ENCODE data around the gene UBE2QL1. TPM values are rescaled to one million over a fixed set of nuclear protein-coding genes. Genes with fewer than 3 reads are reported as not detected.
"Not testable (repeated sequence)": the region's sequence is repeated elsewhere in the genome, so short reads cannot be mapped to it uniquely, and the experiment has no call there.

The UBE2QL1 gene
- total and polyA plus RNA-seq, 4 donors: 9.3 to 60.1 (median 42.3) TPM

- H3K4me3 ChIP-seq (ENCODE audit: low read depth, low read length): no peak overlapping the region
- 100% methylated on average over 2 of the region's 4 CpGs for WGBS (ENCODE audit: insufficient coverage)
- H3K27ac ChIP-seq (ENCODE audit: low read depth, low read length): no peak overlapping the region
- H3K36me3 ChIP-seq (ENCODE audit: control insufficient read depth, insufficient read depth, low read length): no peaks in the 10 kb centered on the region
- no peaks in the 10 kb centered on the region for H3K27me3 ChIP-seq (ENCODE audit: control insufficient read depth, insufficient read depth, low read length)
- peaks cover 4% of the 10 kb centered on the region for H3K4me1 ChIP-seq (ENCODE audit: control insufficient read depth, insufficient read depth, low read length)
- no peaks in the 10 kb centered on the region for H3K9me3 ChIP-seq (ENCODE audit: control insufficient read depth, insufficient read depth, low read length)
- no peak for DNase-seq (ENCODE audit: low read depth in 4 of 6, low spot score in 6 of 6)
These were observed 62.3 kb downstream of the UBE2QL1 start for GRCh38 chr5:6510973-6511372.

DNA sequence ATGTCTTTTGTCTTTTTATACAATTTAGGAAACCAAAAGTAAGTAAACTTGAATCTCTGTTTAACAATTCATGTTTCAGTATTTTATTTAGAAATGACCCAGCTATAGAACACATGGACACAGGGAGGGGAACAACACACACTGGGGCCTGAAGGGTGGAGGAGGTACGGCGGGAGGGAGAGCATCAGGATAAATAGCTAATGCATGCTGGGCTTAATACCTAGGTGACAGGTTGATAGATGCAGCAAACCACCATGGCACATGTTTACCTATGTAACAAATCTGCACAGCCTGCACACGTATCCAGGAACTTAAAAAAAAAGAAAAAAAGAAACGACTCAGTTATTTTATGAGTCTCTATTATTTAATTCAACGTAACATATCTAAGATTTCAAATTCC lies 67.2 kb downstream of the UBE2QL1 start:
- H3K4me1 ChIP-seq (ENCODE audit: control insufficient read depth, insufficient read depth, low read length); DNase-seq (ENCODE audit: low read depth in 4 of 6, low spot score in 6 of 6); H3K27ac ChIP-seq (ENCODE audit: low read depth, low read length); H3K36me3 ChIP-seq (ENCODE audit: control insufficient read depth, insufficient read depth, low read length); H3K4me3 ChIP-seq (ENCODE audit: low read depth, low read length); H3K27me3 ChIP-seq (ENCODE audit: control insufficient read depth, insufficient read depth, low read length); H3K9me3 ChIP-seq (ENCODE audit: control insufficient read depth, insufficient read depth, low read length): not testable (repeated sequence)
- no CpG with 5 or more reads among the region's 5 CpGs for WGBS (ENCODE audit: insufficient coverage)

DNA sequence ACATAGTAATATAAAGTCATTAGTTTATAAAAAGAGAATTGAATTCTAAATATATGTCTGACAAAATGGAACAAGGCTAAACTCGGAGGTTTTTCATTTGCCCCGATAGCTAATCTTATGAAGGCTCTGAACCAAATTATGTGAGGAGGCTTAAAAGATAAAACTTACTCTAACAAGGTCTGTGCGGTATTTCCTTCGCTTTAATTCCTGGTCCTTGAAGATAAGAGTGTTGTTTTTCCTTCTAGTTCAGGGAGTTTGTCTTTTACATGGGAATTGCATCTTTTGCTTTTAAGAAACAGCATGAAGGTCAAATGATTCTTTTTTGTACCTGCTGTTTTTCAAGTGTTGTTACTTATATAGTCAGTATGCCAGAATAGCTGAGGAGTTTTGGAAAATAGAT lies 68.2 kb downstream of the UBE2QL1 start:
- H3K27me3 ChIP-seq (ENCODE audit: control insufficient read depth, insufficient read depth, low read length): no peaks in the 10 kb centered on the region
- peaks cover 8% of the 10 kb centered on the region for H3K4me1 ChIP-seq (ENCODE audit: control insufficient read depth, insufficient read depth, low read length)
- no peaks in the 10 kb centered on the region for H3K36me3 ChIP-seq (ENCODE audit: control insufficient read depth, insufficient read depth, low read length)
- no peak overlapping the region for H3K4me3 ChIP-seq (ENCODE audit: low read depth, low read length)
- no peak for DNase-seq (ENCODE audit: low read depth in 4 of 6, low spot score in 6 of 6)
- no peak overlapping the region for H3K27ac ChIP-seq (ENCODE audit: low read depth, low read length)
- no peaks in the 10 kb centered on the region for H3K9me3 ChIP-seq (ENCODE audit: control insufficient read depth, insufficient read depth, low read length)
- no CpG with 5 or more reads among the region's 4 CpGs for WGBS (ENCODE audit: insufficient coverage)

GRCh38 chr5:6517510-6517909 lies 68.9 kb downstream of the UBE2QL1 start:
- whole genome bisulfite sequencing (ENCODE audit: insufficient coverage): no CpG with 5 or more reads among the region's 6 CpGs
- no peaks in the 10 kb centered on the region for H3K27me3 ChIP-seq (ENCODE audit: control insufficient read depth, insufficient read depth, low read length)
- H3K36me3 ChIP-seq (ENCODE audit: control insufficient read depth, insufficient read depth, low read length): no peaks in the 10 kb centered on the region
- peaks cover 8% of the 10 kb centered on the region for H3K4me1 ChIP-seq (ENCODE audit: control insufficient read depth, insufficient read depth, low read length)
- H3K4me3 ChIP-seq (ENCODE audit: low read depth, low read length): no peak overlapping the region
- no peaks in the 10 kb centered on the region for H3K9me3 ChIP-seq (ENCODE audit: control insufficient read depth, insufficient read depth, low read length)
- DNase-seq (ENCODE audit: low read depth in 4 of 6, low spot score in 6 of 6): no peak
- H3K27ac ChIP-seq (ENCODE audit: low read depth, low read length): no peak overlapping the region

DNA sequence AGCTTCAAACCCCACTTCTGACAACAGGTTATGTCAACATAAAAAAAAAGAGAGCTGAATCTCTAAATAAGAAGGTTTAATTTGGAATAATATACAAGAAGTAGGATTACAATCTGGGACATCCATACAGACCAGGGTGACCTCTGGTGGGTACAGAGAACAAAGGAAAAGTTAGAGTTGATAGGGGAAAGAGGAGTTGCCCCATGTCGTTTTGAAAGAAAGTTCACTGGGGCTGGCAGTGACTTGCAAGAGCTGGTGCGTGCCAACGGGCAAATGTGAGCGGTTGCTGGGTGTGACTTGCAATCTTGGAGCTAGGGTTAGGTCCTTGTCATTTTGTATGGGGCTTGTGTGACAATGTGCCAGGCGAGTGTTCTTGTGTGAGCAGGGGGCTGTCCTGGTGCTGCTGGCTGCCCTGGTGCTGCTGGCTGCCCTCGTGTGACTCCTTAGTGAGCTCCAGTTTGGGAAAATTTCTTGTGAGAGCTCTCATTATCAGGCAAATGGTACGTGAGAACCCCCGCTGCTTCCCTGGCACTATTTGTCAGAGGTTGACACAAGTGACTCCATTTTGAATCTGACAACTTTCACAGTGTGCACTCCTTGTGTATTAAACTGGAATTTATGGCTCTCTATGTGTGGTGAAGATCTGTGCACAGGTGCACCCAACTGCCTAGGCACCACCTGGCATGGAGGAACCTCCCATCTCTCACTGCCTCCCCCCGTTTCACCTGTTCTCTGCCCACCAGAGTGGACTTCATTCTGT lies 69.8 kb downstream of the UBE2QL1 start:
- H3K27me3 ChIP-seq (ENCODE audit: control insufficient read depth, insufficient read depth, low read length): no peaks in the 10 kb centered on the region
- H3K27ac ChIP-seq (ENCODE audit: low read depth, low read length): no peak overlapping the region
- no peaks in the 10 kb centered on the region for H3K9me3 ChIP-seq (ENCODE audit: control insufficient read depth, insufficient read depth, low read length)
- WGBS (ENCODE audit: insufficient coverage): 89% methylated on average over 9 of the region's 9 CpGs
- DNase-seq (ENCODE audit: low read depth in 4 of 6, low spot score in 6 of 6): no peak
- H3K4me1 ChIP-seq (ENCODE audit: control insufficient read depth, insufficient read depth, low read length): peaks cover 10% of the 10 kb centered on the region
- no peak overlapping the region for H3K4me3 ChIP-seq (ENCODE audit: low read depth, low read length)
- no peaks in the 10 kb centered on the region for H3K36me3 ChIP-seq (ENCODE audit: control insufficient read depth, insufficient read depth, low read length)

DNA sequence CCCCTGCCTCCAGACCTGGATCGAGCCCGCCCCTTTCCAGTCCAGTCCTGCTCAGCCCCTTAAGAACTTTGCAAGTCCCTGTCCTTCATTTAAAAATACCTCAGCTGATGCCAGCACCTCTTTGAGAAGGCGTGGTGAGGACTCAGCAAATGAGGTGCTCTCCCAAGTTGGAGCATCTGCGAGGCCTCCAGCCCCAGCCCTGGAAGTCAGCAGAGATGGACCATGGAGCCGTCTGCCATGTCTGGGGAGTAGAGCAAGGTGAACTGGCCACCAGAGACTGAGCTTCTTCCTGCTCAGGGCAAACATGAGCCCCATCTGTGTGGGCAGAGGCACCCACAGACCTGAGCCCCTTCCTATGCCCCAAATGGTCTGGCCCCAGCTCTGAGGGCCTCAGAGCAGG lies 71.5 kb downstream of the UBE2QL1 start:
- no peak for DNase-seq (ENCODE audit: low read depth in 4 of 6, low spot score in 6 of 6)

DNA sequence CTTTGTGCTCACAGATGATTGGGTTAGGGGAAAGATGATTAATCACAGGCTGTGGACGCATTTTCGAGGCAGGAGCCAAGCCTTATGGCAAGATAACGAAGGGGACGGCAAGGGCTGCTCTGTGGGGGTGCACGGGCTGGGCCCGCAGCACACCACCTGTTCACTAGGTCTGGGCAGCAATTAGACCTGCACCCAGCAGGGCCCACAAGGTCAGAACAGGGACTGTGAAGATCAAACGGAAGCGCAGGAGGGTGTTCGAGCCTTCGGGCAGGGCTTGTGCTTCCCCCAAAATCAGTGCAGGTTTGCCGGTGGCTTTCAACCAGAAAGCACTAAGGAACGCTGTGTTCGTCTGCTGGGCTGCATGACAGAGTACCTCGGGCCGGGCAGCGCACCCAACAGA lies 73.7 kb downstream of the UBE2QL1 start:
- H3K4me1 ChIP-seq (ENCODE audit: control insufficient read depth, insufficient read depth, low read length): peaks cover 10% of the 10 kb centered on the region
- DNase-seq (ENCODE audit: low read depth in 4 of 6, low spot score in 6 of 6): no peak
- H3K4me3 ChIP-seq (ENCODE audit: low read depth, low read length): no peak overlapping the region
- no peaks in the 10 kb centered on the region for H3K36me3 ChIP-seq (ENCODE audit: control insufficient read depth, insufficient read depth, low read length)
- no peak overlapping the region for H3K27ac ChIP-seq (ENCODE audit: low read depth, low read length)
- H3K9me3 ChIP-seq (ENCODE audit: control insufficient read depth, insufficient read depth, low read length): no peaks in the 10 kb centered on the region
- no peaks in the 10 kb centered on the region for H3K27me3 ChIP-seq (ENCODE audit: control insufficient read depth, insufficient read depth, low read length)
- 83% methylated on average over 13 of the region's 16 CpGs for WGBS (ENCODE audit: insufficient coverage)

More for the DNA sequence above, 71.5 kb downstream of the UBE2QL1 start:
- Histone ChIP-seq H3K4me1 (ENCODE audit: control insufficient read depth, insufficient read depth, low read length) (peaks cover 10% of the 10 kb centered on the region), H3K27me3 (ENCODE audit: control insufficient read depth, insufficient read depth, low read length) (no peaks in the 10 kb centered on the region), H3K4me3 (ENCODE audit: low read depth, low read length) (no peak overlapping the region), H3K9me3 (ENCODE audit: control insufficient read depth, insufficient read depth, low read length) (no peaks in the 10 kb centered on the region), H3K36me3 (ENCODE audit: control insufficient read depth, insufficient read depth, low read length) (no peaks in the 10 kb centered on the region), H3K27ac (ENCODE audit: low read depth, low read length) (no peak overlapping the region)
- 98% methylated on average over 5 of the region's 5 CpGs for WGBS (ENCODE audit: insufficient coverage)

GRCh38 chr5:6522923-6523322 lies 74.3 kb downstream of the UBE2QL1 start:
- H3K27ac ChIP-seq (ENCODE audit: low read depth, low read length): no peak overlapping the region
- peaks cover 10% of the 10 kb centered on the region for H3K4me1 ChIP-seq (ENCODE audit: control insufficient read depth, insufficient read depth, low read length)
- WGBS (ENCODE audit: insufficient coverage): 87% methylated on average over 9 of the region's 9 CpGs
- H3K9me3 ChIP-seq (ENCODE audit: control insufficient read depth, insufficient read depth, low read length): no peaks in the 10 kb centered on the region
- H3K4me3 ChIP-seq (ENCODE audit: low read depth, low read length): no peak overlapping the region
- no peaks in the 10 kb centered on the region for H3K27me3 ChIP-seq (ENCODE audit: control insufficient read depth, insufficient read depth, low read length)
- no peak for DNase-seq (ENCODE audit: low read depth in 4 of 6, low spot score in 6 of 6)
- no peaks in the 10 kb centered on the region for H3K36me3 ChIP-seq (ENCODE audit: control insufficient read depth, insufficient read depth, low read length)

DNA sequence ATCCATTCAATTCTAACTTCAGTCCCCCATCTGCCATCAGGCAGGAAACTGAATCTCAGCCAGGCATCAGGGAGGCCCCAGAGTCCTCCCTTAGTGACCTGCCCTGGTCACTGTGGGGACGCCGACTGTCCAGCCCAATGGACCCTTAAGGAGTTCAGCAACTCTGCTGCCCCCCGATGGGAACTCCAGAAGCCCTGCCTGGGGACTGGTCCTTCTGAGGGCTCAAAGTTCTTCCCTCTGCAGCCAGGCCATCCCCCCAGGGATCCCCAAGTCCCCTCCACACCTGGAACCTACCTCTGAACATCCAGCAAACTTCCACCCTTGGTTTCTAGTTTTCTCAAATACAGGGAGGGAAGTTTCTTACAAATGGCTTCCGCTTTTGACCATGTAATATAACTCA lies 76.8 kb downstream of the UBE2QL1 start:
- Histone ChIP-seq H3K9me3 (ENCODE audit: control insufficient read depth, insufficient read depth, low read length) (no peaks in the 10 kb centered on the region), H3K4me3 (ENCODE audit: low read depth, low read length) (no peak overlapping the region), H3K27me3 (ENCODE audit: control insufficient read depth, insufficient read depth, low read length) (no peaks in the 10 kb centered on the region), H3K4me1 (ENCODE audit: control insufficient read depth, insufficient read depth, low read length) (peaks cover 3% of the 10 kb centered on the region), H3K36me3 (ENCODE audit: control insufficient read depth, insufficient read depth, low read length) (no peaks in the 10 kb centered on the region), H3K27ac (ENCODE audit: low read depth, low read length) (no peak overlapping the region)
- 87% methylated on average over 3 of the region's 4 CpGs for WGBS (ENCODE audit: insufficient coverage)
- no peak for DNase-seq (ENCODE audit: low read depth in 4 of 6, low spot score in 6 of 6)

GRCh38 chr5:6525910-6526309 lies 77.3 kb downstream of the UBE2QL1 start:
- Histone ChIP-seq H3K9me3 (ENCODE audit: control insufficient read depth, insufficient read depth, low read length) (no peaks in the 10 kb centered on the region), H3K4me3 (ENCODE audit: low read depth, low read length) (no peak overlapping the region), H3K27me3 (ENCODE audit: control insufficient read depth, insufficient read depth, low read length) (no peaks in the 10 kb centered on the region), H3K27ac (ENCODE audit: low read depth, low read length) (no peak overlapping the region), H3K4me1 (ENCODE audit: control insufficient read depth, insufficient read depth, low read length) (peaks cover 3% of the 10 kb centered on the region), H3K36me3 (ENCODE audit: control insufficient read depth, insufficient read depth, low read length) (no peaks in the 10 kb centered on the region)
- peak in 2 of 6 donors; percentile 30 to 35 for DNase-seq (ENCODE audit: low read depth in 4 of 6, low spot score in 6 of 6)
- 55% methylated on average over 4 of the region's 9 CpGs for WGBS (ENCODE audit: insufficient coverage)
